ENCODE measurements around the gene HLA-G.

DNA sequence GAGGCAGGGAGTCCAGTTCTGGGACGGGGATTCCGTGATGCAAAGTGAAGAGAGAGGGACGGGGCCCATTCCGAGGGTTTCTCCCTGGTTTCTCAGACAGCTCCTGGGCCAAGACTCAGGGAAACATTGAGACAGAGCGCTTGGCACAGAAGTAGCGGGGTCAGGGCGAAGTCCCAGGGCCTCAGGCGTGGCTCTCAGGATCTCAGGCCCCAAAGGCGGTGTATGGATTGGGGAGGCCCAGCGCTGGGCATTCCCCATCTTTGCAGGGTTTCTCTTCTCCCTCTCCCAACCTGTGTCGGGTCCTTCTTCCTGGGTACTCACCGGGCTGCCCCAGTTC is 35.9 kb upstream of the HLA-G start:
- TF ChIP-seq, protein P1, sequence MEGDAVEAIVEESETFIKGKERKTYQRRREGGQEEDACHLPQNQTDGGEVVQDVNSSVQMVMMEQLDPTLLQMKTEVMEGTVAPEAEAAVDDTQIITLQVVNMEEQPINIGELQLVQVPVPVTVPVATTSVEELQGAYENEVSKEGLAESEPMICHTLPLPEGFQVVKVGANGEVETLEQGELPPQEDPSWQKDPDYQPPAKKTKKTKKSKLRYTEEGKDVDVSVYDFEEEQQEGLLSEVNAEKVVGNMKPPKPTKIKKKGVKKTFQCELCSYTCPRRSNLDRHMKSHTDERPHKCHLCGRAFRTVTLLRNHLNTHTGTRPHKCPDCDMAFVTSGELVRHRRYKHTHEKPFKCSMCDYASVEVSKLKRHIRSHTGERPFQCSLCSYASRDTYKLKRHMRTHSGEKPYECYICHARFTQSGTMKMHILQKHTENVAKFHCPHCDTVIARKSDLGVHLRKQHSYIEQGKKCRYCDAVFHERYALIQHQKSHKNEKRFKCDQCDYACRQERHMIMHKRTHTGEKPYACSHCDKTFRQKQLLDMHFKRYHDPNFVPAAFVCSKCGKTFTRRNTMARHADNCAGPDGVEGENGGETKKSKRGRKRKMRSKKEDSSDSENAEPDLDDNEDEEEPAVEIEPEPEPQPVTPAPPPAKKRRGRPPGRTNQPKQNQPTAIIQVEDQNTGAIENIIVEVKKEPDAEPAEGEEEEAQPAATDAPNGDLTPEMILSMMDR (IDR thresholded peaks at IDR 0.05): no peak
- TF ChIP-seq POLR2A (IDR thresholded peaks at IDR 0.05): no peak

Measured in tibial nerve (tissue), 3 donors.